CD4-positive, alpha-beta T cell (primary cell): Measurements from ENCODE around the gene MEA1. TPM values are rescaled to one million over a fixed set of nuclear protein-coding genes. Genes with fewer than 3 reads are reported as not detected.

Source experiments
- ATAC-seq: fragments of 200-7000 bp; cut with Tn5 transposase; one replicate; pipeline ENCODE4 v1.10.0; 2022; ENCODE audit warnings: mild to moderate bottlenecking; ENCODE audit not compliant: poor library complexity
- CTCF ChIA-PET: fragments of 350-600 bp; sonication (Branson Sonifier 250); formaldehyde crosslinking; loops from one replicate; lab custom pipeline; 2021; ENCODE audit warnings: antibody characterized with exemption, inconsistent platforms; lab: Charles Lee
- POLR2A ChIA-PET: fragments of 350-600 bp; sonication (Branson Sonifier 250); formaldehyde crosslinking; loops from one replicate; lab custom pipeline; 2021; ENCODE audit warnings: antibody characterized with exemption, inconsistent platforms; lab: Charles Lee
- DNase-seq, 14 experiments: peaks; one replicate each; pipeline ENCODE4 v3.0.0-alpha.2; 2013 to 2020; ENCODE audit warnings: mixed read lengths in 2 of 14
- H3K27ac ChIP-seq, 2 donors: one replicate each; pipeline versions ENCODE4 v1.5.1 to v1.7.0; 2013; ENCODE audit warnings: low read length in 2 of 2, low read depth in 1 of 2, mild to moderate bottlenecking in 1 of 2
- H3K27me3 ChIP-seq, 2 experiments: 1 replicate in 1 of 2; 2 replicates in 1 of 2; pipeline versions ENCODE4 v1.6.1 to v1.7.0; 2013; ENCODE audit warnings: low read length in 2 of 2, control low read depth in 1 of 2, mild to moderate bottlenecking in 1 of 2, moderate library complexity in 1 of 2; ENCODE audit not compliant: insufficient read depth in 2 of 2, control insufficient read depth in 1 of 2
- H3K36me3 ChIP-seq: one replicate; pipeline ENCODE4 v1.6.1; 2013; ENCODE audit warnings: low read length, control low read depth; ENCODE audit not compliant: insufficient read depth
- H3K4me1 ChIP-seq: one replicate; pipeline ENCODE4 v1.6.1; 2013; ENCODE audit warnings: low read length, control low read depth; ENCODE audit not compliant: insufficient read depth
- H3K4me3 ChIP-seq: one replicate; pipeline ENCODE4 v1.5.1; 2013; ENCODE audit warnings: mild to moderate bottlenecking, low read length, moderate library complexity
- H3K9me3 ChIP-seq, 2 experiments: 1 replicate in 1 of 2; 2 replicates in 1 of 2; pipeline versions ENCODE4 v1.6.1 to v1.7.0; 2013; ENCODE audit warnings: low read length in 2 of 2, mild to moderate bottlenecking in 2 of 2, control low read depth in 1 of 2, moderate library complexity in 1 of 2; ENCODE audit not compliant: control insufficient read depth in 1 of 2, insufficient read depth in 1 of 2
- H3K27ac Mint-ChIP-seq: one replicate; pipeline ENCODE4 v1.8.0; 2020; ENCODE audit warnings: mixed read lengths
- H3K27me3 Mint-ChIP-seq: one replicate; pipeline ENCODE4 v1.8.0; 2021; ENCODE audit warnings: mixed read lengths
- H3K36me3 Mint-ChIP-seq: one replicate; pipeline ENCODE4 v1.8.0; 2021; ENCODE audit warnings: low read depth, mixed read lengths
- H3K4me1 Mint-ChIP-seq: one replicate; pipeline ENCODE4 v1.8.0; 2021; ENCODE audit warnings: low read depth, mixed read lengths
- H3K4me3 Mint-ChIP-seq: one replicate; pipeline ENCODE4 v1.8.0; 2020; ENCODE audit warnings: mild to moderate bottlenecking, mixed read lengths
- H3K9me3 Mint-ChIP-seq: one replicate; pipeline ENCODE4 v1.8.0; 2020; ENCODE audit warnings: mixed read lengths
- intact Hi-C, 2 experiments: fragments of 100-400 bp; cut with DNase I in 1 of 2; cut with micrococcal nuclease in 1 of 2; formaldehyde crosslinking; loops; one replicate each; pipeline versions ENCODE4 v1.15.1 to v1.9.0; 2023 to 2025; cut with DNase I, micrococcal nuclease
- total RNA-seq, 174 experiments: library from RNA in 2 of 174; stranded (reverse) in 2 of 174; gene quantifications; one replicate each; pipeline ENCODE4 v1.2.3 and lab custom pipeline; 2021 to 2026
- TF ChIP-seq, protein P1 (sequence below): fragments of 200-600 bp; IDR thresholded peaks from one replicate; pipeline ENCODE4 v1.8.0; 2022; ENCODE audit warnings: antibody characterized with exemption, mild to moderate bottlenecking

The MEA1 gene
- total RNA-seq, 2 experiments from 2014 or later = 13.6 to 17.0 TPM

DNA sequence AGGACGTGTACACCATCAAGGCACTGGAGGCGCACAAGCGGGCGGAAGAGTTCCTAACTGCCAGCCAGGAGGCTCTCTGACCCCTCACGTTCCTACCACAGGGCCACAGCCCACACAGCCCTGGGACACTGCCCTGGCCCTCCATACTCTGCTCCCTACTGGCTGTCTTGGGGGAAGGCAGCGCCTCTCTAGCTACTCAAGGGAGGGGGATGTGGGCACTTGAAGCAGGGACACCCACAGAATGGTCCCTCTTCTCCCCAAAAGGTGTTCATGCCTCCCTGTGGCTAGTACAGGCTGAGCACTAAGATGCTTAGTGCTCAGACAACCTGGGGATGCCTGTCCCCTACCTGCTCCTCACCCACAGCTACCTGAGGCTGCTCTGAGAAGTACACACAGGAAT is 2.5 kb downstream of the MEA1 start:
- Histone ChIP-seq H3K4me3 (no peak overlapping the region), H3K4me1 (peaks cover 39% of the 10 kb centered on the region), H3K9me3 (no peaks in the 10 kb centered on the region), H3K27me3 (no peaks in the 10 kb centered on the region), H3K36me3 (peaks cover 62% of the 10 kb centered on the region), H3K27ac (no peak overlapping the region)
- no peak for ATAC-seq
- Mint-ChIP-seq H3K9me3 (no peaks in the 10 kb centered on the region), H3K27ac (no peak overlapping the region), H3K4me1 (peaks cover 38% of the 10 kb centered on the region), H3K27me3 (no peaks in the 10 kb centered on the region), H3K4me3 (no peak overlapping the region), H3K36me3 (peaks cover 78% of the 10 kb centered on the region)
- no peak for DNase-seq
- intact Hi-C loops = loop anchor here in 1 of 2 experiments (5.0 kb wide), 3 partner anchors 109 to 449 kb away; partner anchors contain the start of genes SRF and UBR2
- POLR2A ChIA-PET = interaction anchor here (1.2 to 1.7 kb wide), 3 partner anchors 27 to 48 kb away, joined by 3 to 8 read pairs (median 8); partner anchors contain the start of genes KLC4, MRPL2, PEX6 and PPP2R5D
- CTCF ChIA-PET = no interaction called here
- TF ChIP-seq, protein P1, sequence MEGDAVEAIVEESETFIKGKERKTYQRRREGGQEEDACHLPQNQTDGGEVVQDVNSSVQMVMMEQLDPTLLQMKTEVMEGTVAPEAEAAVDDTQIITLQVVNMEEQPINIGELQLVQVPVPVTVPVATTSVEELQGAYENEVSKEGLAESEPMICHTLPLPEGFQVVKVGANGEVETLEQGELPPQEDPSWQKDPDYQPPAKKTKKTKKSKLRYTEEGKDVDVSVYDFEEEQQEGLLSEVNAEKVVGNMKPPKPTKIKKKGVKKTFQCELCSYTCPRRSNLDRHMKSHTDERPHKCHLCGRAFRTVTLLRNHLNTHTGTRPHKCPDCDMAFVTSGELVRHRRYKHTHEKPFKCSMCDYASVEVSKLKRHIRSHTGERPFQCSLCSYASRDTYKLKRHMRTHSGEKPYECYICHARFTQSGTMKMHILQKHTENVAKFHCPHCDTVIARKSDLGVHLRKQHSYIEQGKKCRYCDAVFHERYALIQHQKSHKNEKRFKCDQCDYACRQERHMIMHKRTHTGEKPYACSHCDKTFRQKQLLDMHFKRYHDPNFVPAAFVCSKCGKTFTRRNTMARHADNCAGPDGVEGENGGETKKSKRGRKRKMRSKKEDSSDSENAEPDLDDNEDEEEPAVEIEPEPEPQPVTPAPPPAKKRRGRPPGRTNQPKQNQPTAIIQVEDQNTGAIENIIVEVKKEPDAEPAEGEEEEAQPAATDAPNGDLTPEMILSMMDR = no peak

DNA sequence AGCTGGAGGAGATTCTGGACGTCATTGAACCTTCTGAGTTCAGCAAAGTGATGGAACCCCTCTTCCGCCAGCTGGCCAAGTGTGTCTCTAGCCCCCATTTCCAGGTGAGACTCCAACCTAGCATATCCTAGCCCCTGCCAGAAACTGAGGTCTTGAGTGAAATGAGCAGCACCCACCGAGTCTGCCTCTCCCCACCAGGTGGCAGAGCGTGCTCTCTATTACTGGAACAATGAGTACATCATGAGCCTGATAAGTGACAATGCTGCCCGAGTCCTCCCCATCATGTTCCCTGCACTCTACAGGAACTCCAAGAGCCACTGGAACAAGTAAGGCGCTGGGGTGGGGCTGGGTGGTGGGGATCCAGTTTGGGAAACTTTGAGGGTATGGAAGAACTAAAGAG is 4.6 kb downstream of the MEA1 start:
- H3K4me3 ChIP-seq = no peak overlapping the region
- Mint-ChIP-seq H3K27ac (no peak overlapping the region), H3K4me1 (peaks cover 22% of the 10 kb centered on the region), H3K9me3 (no peaks in the 10 kb centered on the region), H3K27me3 (no peaks in the 10 kb centered on the region), H3K4me3 (no peak overlapping the region), H3K36me3 (peaks cover 79% of the 10 kb centered on the region)
- no peaks in the 10 kb centered on the region for H3K9me3 ChIP-seq
- no peaks in the 10 kb centered on the region for H3K27me3 ChIP-seq
- ATAC-seq (no peak), DNase-seq (peak in 9 of 14 experiments; percentile 15 to 60 (median 33))
- TF ChIP-seq, protein P1 = no peak
- peaks cover 63% of the 10 kb centered on the region for H3K36me3 ChIP-seq
- POLR2A ChIA-PET = no interaction called here
- H3K27ac ChIP-seq = no peak overlapping the region
- H3K4me1 ChIP-seq = peaks cover 20% of the 10 kb centered on the region
- intact Hi-C loops = loop anchor here in 1 of 2 experiments (1.0 kb wide), 1 partner anchor 134 kb away; no protein-coding TSS in a partner anchor
- CTCF ChIA-PET = interaction anchor here (1.5 kb wide), 1 partner anchor 134 kb away, joined by 4 read pairs; no protein-coding TSS in a partner anchor

DNA sequence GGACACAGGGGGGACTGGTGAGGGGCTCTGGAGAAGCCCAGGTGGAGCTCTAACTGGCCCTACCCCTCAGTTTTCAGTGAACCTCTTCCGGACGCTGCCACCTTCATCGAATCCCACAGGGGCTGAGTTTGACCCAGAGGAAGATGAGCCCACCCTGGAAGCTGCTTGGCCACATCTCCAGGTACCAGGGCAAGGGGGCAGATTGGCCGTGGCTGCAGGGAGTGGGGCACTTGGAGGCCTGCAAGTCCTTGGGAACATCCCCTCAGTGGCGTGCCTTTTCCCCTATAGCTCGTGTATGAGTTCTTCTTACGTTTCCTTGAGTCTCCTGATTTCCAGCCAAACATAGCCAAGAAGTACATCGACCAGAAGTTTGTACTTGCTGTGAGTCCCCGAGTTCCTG is 6.6 kb downstream of the MEA1 start:
- POLR2A ChIA-PET = interaction anchor here (1.0 kb wide), 1 partner anchor 23 kb away, joined by 5 read pairs; the partner anchor contains the start of gene PPP2R5D
- Mint-ChIP-seq H3K36me3 (peaks cover 69% of the 10 kb centered on the region), H3K27ac (no peak overlapping the region)

More for the DNA sequence above, 6.6 kb downstream of the MEA1 start:
- CTCF ChIA-PET = interaction anchor here (1.1 kb wide), 1 partner anchor 106 kb away, joined by 4 read pairs; no protein-coding TSS in a partner anchor
- intact Hi-C loops = no loop called here
- H3K27ac ChIP-seq = no peak overlapping the region
- no peaks in the 10 kb centered on the region for H3K9me3 ChIP-seq
- ATAC-seq = no peak
- H3K36me3 ChIP-seq = peaks cover 62% of the 10 kb centered on the region
- Mint-ChIP-seq H3K27me3 (no peaks in the 10 kb centered on the region), H3K9me3 (no peaks in the 10 kb centered on the region), H3K4me1 (peaks cover 2% of the 10 kb centered on the region), H3K4me3 (no peak overlapping the region)
- H3K4me3 ChIP-seq = no peak overlapping the region
- H3K4me1 ChIP-seq = peaks cover 6% of the 10 kb centered on the region
- TF ChIP-seq, protein P1 = no peak
- no peak for DNase-seq
- no peaks in the 10 kb centered on the region for H3K27me3 ChIP-seq
